HFF-Myc (cell line): ENCODE measurements around the gene KCNN3.

Experiments used
- DNase-seq: peaks from one replicate; pipeline ENCODE4 v3.0.0-alpha.2; 2011; ENCODE audit warnings: low read depth; ENCODE audit errors: extremely low read depth
- H3K4me3 ChIP-seq: replicated peaks from 2 replicates; pipeline ENCODE4 v1.5.1; 2011; ENCODE audit warnings: low read depth, mild to moderate bottlenecking, control low read depth, low read length
- CTCF ChIP-seq: IDR thresholded peaks from 2 replicates; pipeline ENCODE4 v1.5.1; 2012; ENCODE audit warnings: mild to moderate bottlenecking, low read depth, low read length, control low read depth; ENCODE audit errors: missing control alignments

KCNN3 gene

GRCh38 chr1:154707901-154708463 lies 162.1 kb downstream of the KCNN3 start:
- no peak for DNase-seq
- H3K4me3 ChIP-seq = no peak overlapping the region
- TF ChIP-seq CTCF = no peak

GRCh38 chr1:154706851-154707250 lies 163.2 kb downstream of the KCNN3 start:
- no peak for TF ChIP-seq CTCF
- no peak overlapping the region for H3K4me3 ChIP-seq
- DNase-seq = no peak

GRCh38 chr1:154705544-154705943 lies 164.5 kb downstream of the KCNN3 start:
- no peak for DNase-seq
- TF ChIP-seq CTCF = no peak
- no peak overlapping the region for H3K4me3 ChIP-seq

GRCh38 chr1:154703170-154703569 lies 166.9 kb downstream of the KCNN3 start:
- no peak for TF ChIP-seq CTCF
- no peak for DNase-seq
- H3K4me3 ChIP-seq = no peak overlapping the region

- no peak for TF ChIP-seq CTCF
- H3K4me3 ChIP-seq = no peak overlapping the region
- no peak for DNase-seq
Measured at GRCh38 chr1:154698320-154699096, 171.6 kb downstream of the KCNN3 start.

GRCh38 chr1:154697710-154698109 lies 172.4 kb downstream of the KCNN3 start:
- no peak overlapping the region for H3K4me3 ChIP-seq
- no peak for DNase-seq
- TF ChIP-seq CTCF = no peak
